Peyer's patch (tissue), 4 donors: ENCODE data around the gene MDN1.

Source experiments
- CTCF ChIP-seq, 6 experiments: fragments of 450-650 bp in 4 of 6; fragments of 200-600 bp in 2 of 6; sonication (generic) in 1 of 6; IDR thresholded peaks; one replicate each; pipeline ENCODE4 v1.5.1; 2017 to 2019; ENCODE audit warnings: antibody characterized with exemption in 6 of 6, mild to moderate bottlenecking in 3 of 6, moderate library complexity in 1 of 6
- POLR2A ChIP-seq, 2 donors: fragments of 450-650 bp; IDR thresholded peaks; one replicate each; pipeline ENCODE4 v1.5.1; 2017; ENCODE audit warnings: antibody characterized with exemption in 2 of 2, mild to moderate bottlenecking in 2 of 2, moderate library complexity in 2 of 2

GRCh38 chr6:89680150-89680549 lies 139.4 kb downstream of the MDN1 start:
- TF ChIP-seq CTCF (IDR thresholded peaks at IDR 0.05) = no peak
- TF ChIP-seq POLR2A (IDR thresholded peaks at IDR 0.05) = no peak
